ENCODE data around the gene LRRC59.
"Not testable (repeated sequence)": the region's sequence is repeated elsewhere in the genome, so short reads cannot be mapped to it uniquely, and the experiment has no call there.

Gene LRRC59

DNA sequence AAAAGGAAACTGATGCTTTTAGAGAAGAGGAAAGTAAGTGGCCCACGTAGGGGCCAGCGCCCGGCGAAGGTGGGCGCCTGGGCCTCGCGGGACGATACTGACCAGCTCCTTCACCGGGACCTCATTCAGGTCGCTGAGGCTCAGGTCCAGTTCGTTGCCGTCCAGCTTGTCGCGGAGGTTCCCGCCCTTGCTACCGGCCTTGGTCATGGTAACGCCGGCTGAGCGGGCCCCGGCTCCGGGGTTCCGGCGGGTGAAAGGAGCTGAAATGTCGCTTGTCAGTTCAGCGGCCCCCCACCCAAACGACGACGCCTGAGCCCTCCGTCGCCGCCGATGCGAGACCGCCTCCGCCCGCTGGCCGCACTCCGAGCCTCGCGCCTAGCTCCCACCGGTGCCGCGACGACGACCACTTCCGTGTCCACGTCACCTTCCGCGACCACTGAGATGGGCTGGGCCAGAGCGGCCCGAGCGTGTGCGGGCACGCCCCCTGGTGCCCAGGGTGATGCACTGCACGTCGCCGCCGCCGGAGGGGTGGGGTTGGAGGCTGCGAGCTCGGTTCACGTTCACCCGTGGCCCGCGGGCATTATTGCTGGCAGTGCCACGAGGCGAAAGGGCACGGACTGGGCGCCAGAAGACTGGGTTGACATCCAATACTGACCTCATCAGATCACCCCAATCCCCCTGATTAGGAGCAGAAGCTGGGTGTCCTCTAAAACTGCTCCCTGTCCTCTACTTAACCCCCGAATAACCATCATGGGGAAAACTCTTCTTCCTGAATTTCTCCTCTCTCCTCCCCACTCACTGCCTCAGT, at the start of gene LRRC59:
LRRC59 (minus strand) TSS at position 413 of the 808 bp plus-strand sequence; CDS start at position 207, 206 bp downstream.
- DNase-seq (ENCODE audit: low read depth in 4 of 4, low spot score in 1 of 4) = peak; percentile 85 to 96 (median 86)

DNA sequence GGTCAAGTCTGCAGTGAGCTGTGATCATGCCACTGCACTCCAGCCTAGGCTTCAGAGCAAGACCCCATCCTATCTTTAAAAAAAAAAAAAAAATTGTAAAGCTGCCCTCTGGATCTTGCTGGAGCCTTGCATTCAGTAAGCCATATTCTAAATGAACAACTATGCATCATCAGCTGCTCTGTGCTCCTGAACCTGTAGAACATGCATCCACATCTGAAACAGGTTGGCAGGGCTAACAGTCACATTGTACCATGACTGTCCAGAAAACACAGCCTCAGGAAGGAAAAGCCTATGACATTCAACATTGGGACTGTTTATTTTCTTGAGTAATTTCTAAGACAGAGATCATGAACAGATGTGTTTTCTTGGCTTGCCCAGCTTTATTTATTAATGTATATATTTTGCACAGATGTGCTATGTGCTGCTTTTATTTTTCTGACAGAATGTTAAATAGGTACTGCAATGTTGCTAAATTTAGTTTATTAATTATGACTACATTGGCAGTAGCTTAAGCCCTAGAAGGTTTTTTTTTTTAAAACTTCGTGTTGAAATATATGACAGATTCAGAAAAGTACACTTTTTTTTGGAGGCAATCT, 48.5 kb upstream of the LRRC59 start:
- DNase-seq (ENCODE audit: low read depth in 4 of 4, low spot score in 1 of 4) = no peak

DNA sequence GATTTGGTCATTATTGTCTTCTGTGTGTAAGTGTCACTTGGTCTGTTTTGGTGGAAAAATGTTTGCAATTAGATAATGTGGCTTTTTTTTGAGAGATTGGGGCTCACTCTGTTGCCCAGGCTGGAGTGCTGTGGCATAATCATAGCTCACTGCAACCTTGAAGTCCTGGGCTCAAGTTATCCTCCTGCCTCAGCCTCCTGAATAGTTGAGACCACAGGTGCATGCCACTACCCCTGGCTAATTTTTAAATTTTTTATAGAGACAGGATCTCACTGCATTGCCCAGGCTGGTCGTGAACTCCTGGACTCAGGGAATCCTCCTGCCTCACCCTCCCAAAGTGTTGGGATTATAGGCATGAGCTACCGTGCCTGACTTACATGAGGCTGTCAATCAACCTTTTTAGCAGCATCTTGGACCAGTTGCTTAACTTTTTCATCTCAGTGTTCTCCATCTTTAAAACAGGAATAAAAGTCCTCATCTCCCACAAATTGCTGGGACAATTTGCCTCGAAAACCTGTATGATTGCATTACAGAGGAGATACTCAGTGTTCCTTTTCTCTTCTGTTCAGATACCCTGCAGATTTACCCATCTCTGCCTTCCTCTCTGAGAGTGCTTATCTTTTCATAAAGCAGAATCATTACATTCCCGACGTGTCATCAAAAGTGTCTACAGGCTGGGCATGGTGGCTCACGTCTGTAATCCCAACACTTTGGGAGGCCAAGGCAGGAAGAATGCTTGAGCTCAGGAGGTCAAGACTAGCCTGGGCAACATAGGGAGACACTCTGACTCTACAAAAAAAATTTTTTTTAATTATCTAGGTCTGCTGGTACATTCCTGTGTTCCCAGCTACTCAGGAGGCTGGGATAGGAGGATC, 47.8 kb upstream of the LRRC59 start:
- no peak for DNase-seq (ENCODE audit: low read depth in 4 of 4, low spot score in 1 of 4)

DNA sequence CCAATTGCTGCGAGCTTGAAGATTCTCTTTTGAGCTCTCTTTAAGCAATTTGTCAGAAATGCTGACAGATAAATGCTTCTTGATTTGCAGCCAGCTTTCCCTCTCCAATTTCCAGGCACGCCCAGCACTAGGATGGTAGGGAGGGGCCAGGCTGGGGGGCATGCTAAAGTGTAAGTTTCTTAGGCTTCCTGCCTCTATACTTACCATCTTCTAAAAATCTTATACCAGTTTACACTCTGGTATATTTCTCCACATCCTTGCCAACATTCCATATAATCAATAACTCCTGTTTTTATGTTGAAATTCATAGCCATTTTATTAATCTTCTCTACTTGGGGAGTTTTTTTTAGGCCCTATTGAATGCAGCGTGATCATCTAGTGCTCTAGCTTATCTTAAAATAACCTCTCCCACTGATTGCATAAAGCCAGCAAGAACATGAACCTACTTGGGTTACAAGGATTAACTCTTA, 46.2 kb upstream of the LRRC59 start:
- no peak for DNase-seq (ENCODE audit: low read depth in 4 of 4, low spot score in 1 of 4)

DNA sequence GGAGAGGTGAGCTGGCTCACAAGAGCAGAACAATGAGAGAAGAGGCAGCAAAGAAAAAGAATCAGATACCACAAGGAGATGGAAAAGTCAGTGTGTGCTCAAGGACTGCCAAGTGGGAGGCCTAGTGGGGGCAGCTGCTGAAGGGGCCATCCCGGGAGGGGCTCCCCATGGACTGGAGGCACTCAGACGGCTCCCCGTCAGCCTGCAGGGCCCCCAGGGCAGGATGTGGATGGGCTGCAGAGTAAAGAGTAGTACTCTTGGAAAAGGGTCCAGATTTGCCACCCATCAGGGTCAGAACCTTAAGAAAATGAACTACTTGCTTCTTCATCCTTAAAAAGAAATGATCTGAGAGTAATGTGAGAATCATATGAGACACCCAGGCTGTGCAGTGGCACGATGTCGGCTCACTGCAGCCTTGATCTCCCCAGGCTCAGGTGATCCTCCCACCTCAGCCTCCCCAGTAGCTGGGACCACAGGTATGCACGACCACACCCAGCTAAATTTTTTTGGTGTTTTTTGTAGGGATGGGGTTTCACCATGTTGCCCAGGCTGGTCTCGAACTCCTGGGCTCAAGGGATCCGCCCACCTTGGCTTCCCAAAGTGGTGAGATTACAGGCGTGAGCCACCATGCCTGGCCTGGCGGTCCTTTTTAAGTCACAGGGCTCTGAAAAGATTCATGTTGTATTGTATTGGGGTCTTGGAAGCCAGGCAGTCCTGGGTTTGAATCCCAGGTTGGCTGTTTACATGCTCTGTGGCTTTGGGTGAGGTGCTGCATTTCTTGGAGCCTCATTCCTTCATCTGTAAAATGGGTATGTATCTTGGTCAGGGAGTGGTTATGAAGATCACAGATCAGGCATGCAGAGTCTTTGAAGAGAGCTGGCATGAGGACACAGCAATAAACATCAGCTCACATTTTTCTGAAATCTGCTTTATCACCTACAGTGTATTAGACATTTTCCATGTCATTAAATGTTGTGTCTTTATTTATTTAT, 43.8 kb upstream of the LRRC59 start:
- DNase-seq (ENCODE audit: low read depth in 4 of 4, low spot score in 1 of 4) = no peak

DNA sequence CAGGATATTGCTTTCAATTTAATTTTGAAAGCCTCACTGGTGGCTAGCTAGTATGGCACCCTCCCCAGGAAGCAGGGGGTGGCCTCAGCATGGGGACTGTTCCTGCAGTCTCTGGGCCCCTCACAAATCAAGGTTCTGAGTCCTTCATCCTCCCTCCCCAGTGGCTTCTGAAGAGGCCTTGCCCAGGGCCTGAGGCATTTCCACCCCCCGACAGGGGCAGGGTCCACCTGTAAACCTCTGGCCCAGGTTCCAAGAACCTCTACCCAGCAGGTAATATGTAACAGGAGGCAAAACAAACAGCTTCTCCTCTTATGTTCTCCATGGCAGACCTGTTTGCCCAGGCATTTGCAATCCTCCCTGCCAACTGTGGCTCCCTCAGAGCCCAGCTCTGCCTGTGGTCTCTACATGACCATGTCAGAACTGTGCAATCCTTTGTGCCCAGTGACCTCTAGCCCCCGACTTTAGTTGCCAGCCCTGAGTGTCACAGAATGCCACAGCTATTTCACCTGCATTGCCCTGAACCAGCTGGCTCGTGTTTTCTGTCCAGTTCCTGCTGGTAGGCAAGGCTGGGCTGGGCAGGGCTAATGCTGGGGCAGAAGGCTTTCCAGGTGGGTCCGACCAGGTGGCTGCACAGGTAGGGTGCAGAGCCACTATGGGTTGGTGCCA, 43.0 kb upstream of the LRRC59 start:
- DNase-seq (ENCODE audit: low read depth in 4 of 4, low spot score in 1 of 4) = no peak

DNA sequence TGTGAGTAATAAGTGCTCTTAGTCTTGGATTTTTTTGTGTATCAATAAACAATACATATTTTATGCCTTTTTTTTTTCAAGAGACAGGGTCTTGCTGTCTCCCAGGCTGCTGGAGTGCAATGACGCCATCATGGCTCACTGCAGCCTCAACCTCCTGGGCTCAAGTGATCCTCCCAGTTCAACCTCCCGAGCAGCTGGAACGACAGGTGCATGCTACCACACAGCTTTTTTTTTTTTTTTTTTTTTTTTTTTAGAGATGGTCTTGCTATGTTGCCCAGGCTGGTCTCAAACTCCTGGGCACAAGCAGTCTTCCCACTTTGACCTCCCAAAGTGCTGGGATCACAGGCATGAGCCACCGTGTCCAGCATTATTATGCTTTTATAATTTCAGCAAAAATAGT, 41.7 kb upstream of the LRRC59 start:
- DNase-seq (ENCODE audit: low read depth in 4 of 4, low spot score in 1 of 4) = no peak

DNA sequence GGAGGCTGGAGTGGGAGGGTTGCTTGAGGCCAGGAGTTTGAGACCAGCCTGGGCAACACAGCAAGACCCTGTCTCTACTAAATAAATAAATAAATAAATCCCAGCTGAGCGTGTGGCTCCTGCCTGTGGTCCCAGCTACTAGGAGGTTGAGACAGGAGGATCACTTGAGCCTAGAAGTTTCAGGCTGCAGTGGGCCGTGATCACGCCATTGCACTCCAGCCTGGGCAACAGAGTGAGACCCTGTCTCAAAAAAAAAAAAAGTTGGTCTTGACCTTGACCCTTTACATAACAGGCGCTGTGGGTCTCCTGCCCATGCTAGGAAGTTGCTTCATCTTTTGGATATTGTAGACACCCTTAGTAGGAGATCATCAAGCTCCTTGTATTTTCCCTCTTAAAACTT, 40.1 kb upstream of the LRRC59 start:
- DNase-seq (ENCODE audit: low read depth in 4 of 4, low spot score in 1 of 4) = no peak

DNA sequence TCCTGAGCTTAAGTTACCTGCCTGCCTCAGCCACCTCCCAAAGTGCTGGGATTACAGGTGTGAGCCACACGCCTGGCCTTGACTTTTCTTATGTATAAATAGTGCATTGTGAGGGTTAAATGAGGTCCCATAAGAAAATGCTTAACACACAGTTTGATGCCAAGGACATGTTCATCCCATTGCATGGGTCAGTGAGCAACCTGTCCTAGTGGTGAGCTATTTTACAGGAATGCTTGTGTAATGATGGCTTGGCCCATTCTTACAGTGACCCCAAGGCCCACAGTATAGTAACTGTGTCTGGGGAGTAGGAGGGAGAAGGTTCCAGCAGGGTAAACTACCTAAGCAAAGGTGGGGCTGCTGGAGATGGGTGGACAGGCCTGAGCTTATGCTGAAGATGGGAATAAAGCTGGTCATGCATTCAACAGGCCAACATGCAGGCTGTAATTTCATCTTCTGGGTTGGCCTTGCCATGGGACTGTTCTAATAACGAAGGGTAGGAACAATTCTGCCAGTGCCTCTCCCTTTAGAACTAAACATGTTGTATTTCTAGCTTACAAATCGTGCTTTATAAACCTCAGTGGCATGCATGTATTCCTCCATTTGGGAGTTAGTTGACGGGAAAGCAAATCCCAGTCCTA, 34.9 kb upstream of the LRRC59 start:
- DNase-seq (ENCODE audit: low read depth in 4 of 4, low spot score in 1 of 4) = no peak

DNA sequence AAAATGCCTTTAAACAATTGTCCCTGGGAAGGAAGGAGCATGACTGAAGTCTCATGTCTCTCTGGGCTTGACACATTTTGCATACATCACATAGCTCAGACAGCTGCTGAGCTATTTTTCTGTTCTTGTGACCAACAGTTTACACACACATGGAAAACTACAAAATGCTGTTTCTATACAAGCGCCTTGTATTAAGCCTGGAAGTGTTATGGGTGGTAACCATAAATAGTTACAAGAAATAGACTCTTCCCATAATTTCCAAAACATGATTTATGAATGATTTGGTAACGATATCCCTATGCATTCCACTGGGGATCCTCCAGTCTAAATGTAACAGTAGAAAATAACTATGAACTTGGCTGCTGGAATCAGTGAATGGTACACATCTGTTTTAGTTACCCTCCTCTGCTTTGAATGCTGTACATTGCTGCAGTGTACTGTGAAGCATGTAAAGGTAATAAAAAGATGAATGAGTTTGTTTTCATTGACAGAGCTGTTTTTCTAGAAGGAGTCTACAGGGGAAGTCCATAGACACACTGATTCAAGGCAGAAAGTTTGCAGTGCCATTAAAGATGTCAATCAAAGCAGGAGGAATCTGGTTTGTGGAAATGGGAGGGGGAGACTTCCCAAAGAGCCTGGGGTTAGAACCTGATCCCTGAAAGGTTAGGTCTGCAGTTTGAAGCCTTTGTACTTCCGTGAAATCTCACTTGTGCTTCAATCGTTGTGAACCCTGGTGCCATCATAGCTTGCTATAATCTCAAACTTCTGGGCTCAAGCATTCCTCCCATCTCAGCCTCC, 33.7 kb upstream of the LRRC59 start:
- no peak for DNase-seq (ENCODE audit: low read depth in 4 of 4, low spot score in 1 of 4)

DNA sequence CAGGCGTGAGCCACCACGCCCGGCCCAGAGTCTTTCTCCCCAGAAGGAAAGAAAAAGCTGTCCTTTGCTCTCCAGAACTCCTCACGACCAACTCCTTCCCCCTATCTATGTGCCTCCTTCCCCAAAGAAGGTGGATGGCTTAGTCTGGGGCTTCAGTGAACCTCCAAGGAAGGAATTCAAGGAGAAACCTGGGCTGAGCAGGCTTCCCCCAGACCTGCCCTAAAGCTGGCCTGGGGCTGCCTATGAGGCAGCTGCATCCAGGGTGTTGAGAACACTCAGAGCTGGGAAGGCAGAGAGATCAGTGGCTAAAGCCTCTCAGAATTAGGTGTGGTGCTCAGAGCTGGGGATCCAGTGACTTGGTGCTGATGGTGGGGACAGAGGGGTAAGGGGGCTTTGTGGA, 32.5 kb upstream of the LRRC59 start:
- DNase-seq (ENCODE audit: low read depth in 4 of 4, low spot score in 1 of 4) = no peak

DNA sequence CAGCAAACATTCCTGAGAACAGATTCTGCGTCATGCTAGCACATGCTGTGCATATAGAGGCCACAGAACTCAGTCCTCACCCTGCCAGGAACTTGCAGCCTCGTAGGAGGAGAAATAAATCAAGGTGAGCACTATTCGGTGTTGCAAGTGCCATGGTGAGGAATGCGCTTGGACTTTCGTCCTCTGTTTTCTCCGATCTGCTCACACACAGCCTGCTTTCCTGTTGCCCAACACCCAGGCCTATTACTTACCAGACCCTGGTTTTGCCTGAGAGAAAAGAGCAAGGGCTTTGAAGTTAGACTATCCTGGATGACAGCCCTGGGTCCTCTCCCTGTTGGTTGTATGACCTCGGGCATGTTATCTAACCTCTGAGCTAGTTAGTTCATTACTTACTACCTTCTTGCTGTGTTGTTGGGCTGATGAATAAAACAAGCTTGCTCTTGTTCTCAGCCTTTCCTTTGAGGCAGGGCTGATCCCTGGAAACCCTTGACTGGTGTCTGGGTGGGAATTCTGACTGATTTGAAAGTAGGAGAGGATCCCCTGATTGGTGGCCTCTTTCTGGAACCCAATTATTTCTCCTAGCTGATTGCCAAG, 31.6 kb upstream of the LRRC59 start:
- no peak for DNase-seq (ENCODE audit: low read depth in 4 of 4, low spot score in 1 of 4)

DNA sequence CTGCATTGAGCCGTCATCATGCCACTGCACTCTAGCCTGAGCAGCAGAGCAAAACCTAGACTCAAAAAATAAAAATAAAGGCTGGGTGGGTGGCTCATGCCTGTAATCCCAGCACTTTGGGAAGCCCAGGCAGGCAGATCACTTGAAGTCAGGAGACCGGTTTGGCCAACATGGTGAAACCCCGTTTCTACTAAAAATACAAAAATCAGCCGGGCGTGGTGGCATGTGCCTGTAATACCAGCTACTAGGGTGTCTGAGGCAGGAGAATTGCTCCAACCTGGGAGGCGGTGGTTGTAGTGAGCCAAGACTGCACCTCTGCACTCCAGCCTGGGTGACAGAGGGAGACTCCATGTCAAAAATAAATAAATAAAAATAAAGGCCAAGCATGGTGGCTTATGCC, 30.8 kb upstream of the LRRC59 start:
- DNase-seq (ENCODE audit: low read depth in 4 of 4, low spot score in 1 of 4) = not testable (repeated sequence)

DNA sequence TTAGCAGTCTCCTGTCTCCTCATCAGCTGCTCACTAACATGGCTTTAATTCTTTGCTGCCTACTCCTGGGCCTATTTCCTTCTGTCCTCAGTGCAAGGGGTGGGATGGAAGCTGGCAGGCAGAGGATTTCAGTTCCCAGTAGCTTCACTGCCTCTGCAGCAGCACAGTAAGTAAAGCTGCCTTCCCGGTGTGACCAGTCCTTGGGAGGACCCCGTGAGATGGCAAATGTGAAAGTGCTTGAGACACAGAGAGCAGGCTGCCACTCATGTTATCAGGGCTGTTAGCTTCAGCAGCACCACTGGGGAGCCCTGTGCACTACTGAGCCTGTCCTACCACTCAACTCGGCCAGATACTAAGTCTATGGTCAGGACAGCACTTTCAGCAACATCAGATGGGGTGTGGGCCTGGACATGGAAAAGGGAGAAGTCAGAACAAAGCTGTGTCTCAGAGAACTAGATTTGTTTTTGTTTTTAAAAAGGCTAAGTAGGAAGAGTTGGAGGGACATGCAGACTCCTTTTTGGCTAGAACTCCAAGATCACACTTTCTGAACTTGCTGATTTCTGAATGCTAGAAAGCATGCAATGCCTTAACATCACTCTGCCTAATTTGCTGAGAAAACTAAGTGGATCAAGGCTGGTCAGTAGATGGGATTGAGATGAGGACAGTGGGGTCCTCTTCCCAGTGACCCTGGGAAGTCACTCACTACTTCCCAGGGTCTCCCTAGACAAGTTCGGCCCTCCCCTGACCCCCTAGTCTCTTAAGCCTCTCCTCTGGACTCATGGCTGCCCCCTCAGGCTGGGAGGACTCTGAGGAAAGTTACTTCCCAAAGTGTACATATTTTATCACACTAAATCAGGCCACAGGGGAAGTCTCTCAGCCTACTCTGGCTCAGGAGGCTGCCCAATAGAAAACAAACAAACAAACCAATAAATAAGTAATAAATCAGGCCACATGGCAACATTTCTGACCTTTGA, 29.8 kb upstream of the LRRC59 start:
- no peak for DNase-seq (ENCODE audit: low read depth in 4 of 4, low spot score in 1 of 4)

DNA sequence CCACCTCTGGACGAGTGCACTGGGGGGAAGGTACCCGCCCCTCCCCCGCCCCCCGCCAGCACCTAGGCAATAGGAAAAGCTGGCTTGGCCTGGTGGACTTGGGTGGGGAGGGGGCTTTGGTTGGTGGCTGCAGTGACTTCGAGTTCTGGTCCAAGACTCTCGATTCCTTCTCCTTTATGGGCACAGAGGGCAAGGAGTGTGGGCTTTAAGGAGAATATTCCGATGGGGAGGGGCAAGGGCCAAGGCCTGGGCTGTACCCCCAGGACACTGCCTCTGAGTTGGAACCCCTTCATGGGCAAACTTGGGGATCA, 29.1 kb upstream of the LRRC59 start:
- peak in 1 of 4 experiments; percentile 3 for DNase-seq (ENCODE audit: low read depth in 4 of 4, low spot score in 1 of 4)

DNA sequence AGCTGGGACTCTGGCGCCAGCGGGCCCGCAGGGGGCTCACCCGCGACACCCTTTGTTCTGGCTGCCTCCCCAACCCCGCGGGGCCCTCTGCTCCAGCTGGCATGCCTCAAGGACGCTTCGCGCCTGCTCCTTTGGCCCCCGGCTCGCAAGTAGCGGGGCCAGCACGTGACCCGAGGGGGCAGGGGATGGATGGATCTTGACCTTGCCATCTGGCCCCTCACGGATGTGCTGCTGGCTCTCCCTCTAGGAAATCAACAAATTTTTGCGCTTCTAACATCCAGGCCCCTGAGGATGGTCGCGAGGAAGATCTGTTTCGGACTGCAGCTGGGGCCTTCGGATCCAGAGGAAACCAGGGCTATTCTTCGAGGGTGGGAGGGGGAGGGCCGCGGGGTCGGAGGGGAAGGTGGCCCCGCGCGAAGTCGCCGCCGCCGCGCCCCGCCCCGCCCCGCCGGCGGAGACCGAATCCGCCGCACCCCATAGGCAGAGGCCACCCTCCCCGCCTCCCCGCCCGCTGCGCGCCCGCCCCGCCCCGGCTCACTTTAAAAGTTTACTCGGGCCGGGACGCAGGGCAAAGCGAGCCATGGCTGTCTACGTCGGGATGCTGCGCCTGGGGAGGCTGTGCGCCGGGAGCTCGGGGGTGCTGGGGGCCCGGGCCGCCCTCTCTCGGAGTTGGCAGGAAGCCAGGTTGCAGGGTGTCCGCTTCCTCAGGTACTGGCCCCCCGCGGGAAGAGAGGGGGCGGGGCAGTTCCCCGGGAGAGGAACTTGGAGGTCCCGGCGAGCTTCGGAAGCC, 28.6 kb upstream of the LRRC59 start, which contains the start of gene ACSF2:
ACSF2 (plus strand) TSS at position 537 of the 790 bp plus-strand sequence; CDS start at position 581, 44 bp downstream.
- peak in 3 of 4 experiments; percentile 58 to 68 (median 66) for DNase-seq (ENCODE audit: low read depth in 4 of 4, low spot score in 1 of 4)

All from stimulated activated CD4-positive, alpha-beta T cell treated with anti-CD3 and anti-CD28 coated beads, Interleukin-1b, Interleukin-23, amount 100 ng/mL, for 24 hours (primary cell).